ENCODE results near the gene UBD.
A peak's percentile ranks its signal among the peaks of the same experiment; 100 is the strongest.

Gene UBD

GRCh38 chr6:29593199-29593855 lies 33.8 kb upstream of the UBD start:
- H3K27ac ChIP-seq (ENCODE audit: extremely low read depth, low read depth, low read length) = no peak overlapping the region
- TF ChIP-seq PRDM6 (tag by site-specific recombination; IDR thresholded peaks at IDR 0.05) (peak; percentile 37), ZNF623 (tag by site-specific recombination; IDR thresholded peaks at IDR 0.05) (no peak), ZSCAN23 (tag by site-specific recombination; IDR thresholded peaks at IDR 0.05) (no peak)
- no peaks in the 10 kb centered on the region for H3K36me3 ChIP-seq (ENCODE audit: control insufficient read depth in 2 of 2, insufficient read depth in 1 of 2, low read length in 2 of 2)
- no peaks in the 10 kb centered on the region for H3K9me3 ChIP-seq (ENCODE audit: control insufficient read depth, insufficient read depth, low read depth, low read length)
- POLR2A ChIA-PET = no interaction called here
- H3K4me1 ChIP-seq (ENCODE audit: control insufficient read depth, insufficient read depth, low read length) = peaks cover 13% of the 10 kb centered on the region
- H3K4me3 ChIP-seq (ENCODE audit: low read depth, low read length) = no peak overlapping the region
- CTCF ChIA-PET = interaction anchor here (0.6 to 2.2 kb wide), 6 partner anchors 35 to 380 kb away, joined by 3 to 12 read pairs (median 4); partner anchors contain the start of genes OR12D1 and OR12D3

- CTCF ChIA-PET = interaction anchor here (0.9 to 2.2 kb wide), 5 partner anchors 172 to 376 kb away, joined by 3 to 12 read pairs (median 4); partner anchors contain the start of genes OR12D1 and OR12D3
Measured at GRCh38 chr6:29591677-29592076, 32.1 kb upstream of the UBD start.

More at GRCh38 chr6:29591677-29592076, 32.1 kb upstream of the UBD start:
- no peaks in the 10 kb centered on the region for H3K9me3 ChIP-seq (ENCODE audit: control insufficient read depth, insufficient read depth, low read depth, low read length)
- H3K36me3 ChIP-seq (ENCODE audit: control insufficient read depth in 2 of 2, insufficient read depth in 1 of 2, low read length in 2 of 2) = no peaks in the 10 kb centered on the region
- H3K4me1 ChIP-seq (ENCODE audit: control insufficient read depth, insufficient read depth, low read length) = peaks cover 13% of the 10 kb centered on the region
- POLR2A ChIA-PET = no interaction called here
- TF ChIP-seq ZNF548 (tag by site-specific recombination; IDR thresholded peaks at IDR 0.05) (no peak), ZNF302 (tag by site-specific recombination; IDR thresholded peaks at IDR 0.05; ENCODE audit: low read depth) (no peak), ZEB2 (tag by site-specific recombination; IDR thresholded peaks at IDR 0.05) (no peak), ZBTB11 (tag by site-specific recombination; conservative IDR thresholded peaks at IDR 0.05; ENCODE audit: low read depth) (no peak), ZNF292 (tag by site-specific recombination; IDR thresholded peaks at IDR 0.05; ENCODE audit: borderline replicate concordance, low read depth) (no peak), ZNF140 (tag by site-specific recombination; IDR thresholded peaks at IDR 0.05) (no peak), ZNF76 (tag by site-specific recombination; IDR thresholded peaks at IDR 0.05; ENCODE audit: borderline replicate concordance, low read depth) (no peak), ZNF146 (tag by site-specific recombination; IDR thresholded peaks at IDR 0.05) (no peak), ZNF610 (tag by site-specific recombination; IDR thresholded peaks at IDR 0.05; ENCODE audit: borderline replicate concordance) (no peak), ZNF184 (tag by site-specific recombination; IDR thresholded peaks at IDR 0.05) (no peak), ZNF426 (tag by site-specific recombination; IDR thresholded peaks at IDR 0.05) (no peak), ZBTB21 (tag by site-specific recombination; IDR thresholded peaks at IDR 0.05) (no peak), ZNF701 (tag by site-specific recombination; IDR thresholded peaks at IDR 0.05) (no peak), KLF16 (tag by site-specific recombination; IDR thresholded peaks at IDR 0.05) (no peak), ZBTB26 (tag by site-specific recombination; optimal IDR thresholded peaks at IDR 0.05) (no peak), ZNF416 (tag by site-specific recombination; IDR thresholded peaks at IDR 0.05) (no peak), ZBTB8A (tag by site-specific recombination; IDR thresholded peaks at IDR 0.05) (no peak), OVOL3 (tag by site-specific recombination; IDR thresholded peaks at IDR 0.05) (no peak), RBAK (tag by site-specific recombination; IDR thresholded peaks at IDR 0.05) (no peak), ZNF10 (tag by site-specific recombination; IDR thresholded peaks at IDR 0.05) (no peak)
- H3K27ac ChIP-seq (ENCODE audit: extremely low read depth, low read depth, low read length) = no peak overlapping the region
- no peak overlapping the region for H3K4me3 ChIP-seq (ENCODE audit: low read depth, low read length)

Data from HEK293 (cell line).